A673 (cell line): ENCODE measurements around the gene EWSR1. TPM values are rescaled to one million over a fixed set of nuclear protein-coding genes. Genes with fewer than 3 reads are reported as not detected.

Source experiments
- BruUV-seq: library from RNA; stranded (reverse); fragments of 400-500 nt; replicated peaks from 2 replicates; lab custom pipeline; 2021; lab: Mats Ljungman, UMichigan
- CTCF ChIA-PET: fragments of 300-600 bp; sonication (Branson Sonifier 250); formaldehyde crosslinking; loops from one replicate; lab custom pipeline; 2022; ENCODE audit warnings: antibody characterized with exemption; lab: Charles Lee
- POLR2A ChIA-PET: fragments of 300-600 bp; sonication (Branson Sonifier 250); formaldehyde crosslinking; loops from one replicate; lab custom pipeline; 2022; ENCODE audit warnings: antibody characterized with exemption; ENCODE audit not compliant: low non-redundant PET; lab: Charles Lee
- DNase-seq: peaks from one replicate; pipeline ENCODE4 v3.0.0-alpha.2; 2015; ENCODE audit warnings: low spot score
- H3K27ac ChIP-seq: fragments of 200-600 bp; sonication (generic); 2 replicates; pipeline ENCODE4 v1.5.1; 2016; ENCODE audit warnings: mixed run types, low read depth, mild to moderate bottlenecking, mixed read lengths, antibody characterized with exemption, low read length; ENCODE audit not compliant: poor library complexity, severe bottlenecking
- H3K27me3 ChIP-seq: fragments of 200-600 bp; sonication (generic); replicated peaks from 2 replicates; pipeline ENCODE4 v1.6.1; 2017; ENCODE audit warnings: mixed run types, low read depth, mild to moderate bottlenecking, mixed read lengths, antibody characterized with exemption, low read length; ENCODE audit not compliant: insufficient read depth, poor library complexity
- H3K36me3 ChIP-seq: fragments of 200-600 bp; sonication (generic); 2 replicates; pipeline ENCODE4 v1.6.1; 2016; ENCODE audit warnings: mixed run types, mild to moderate bottlenecking, mixed read lengths, antibody characterized with exemption, low read length; ENCODE audit not compliant: insufficient read depth, poor library complexity, severe bottlenecking
- H3K4me1 ChIP-seq: fragments of 200-600 bp; sonication (generic); 2 replicates; pipeline ENCODE4 v1.6.1; 2017; ENCODE audit warnings: mixed run types, mild to moderate bottlenecking, mixed read lengths, antibody characterized with exemption, low read length; ENCODE audit not compliant: insufficient read depth, poor library complexity, severe bottlenecking
- H3K4me3 ChIP-seq: fragments of 200-600 bp; sonication (generic); 2 replicates; pipeline ENCODE4 v1.5.1; 2016; ENCODE audit warnings: low read depth, mixed run types, mild to moderate bottlenecking, mixed read lengths, low read length; ENCODE audit not compliant: poor library complexity, severe bottlenecking
- H3K9me3 ChIP-seq: fragments of 200-600 bp; sonication (generic); 2 replicates; pipeline ENCODE4 v1.6.1; 2016; ENCODE audit warnings: mixed run types, low read depth, mild to moderate bottlenecking, mixed read lengths, antibody characterized with exemption, low read length; ENCODE audit not compliant: poor library complexity, severe bottlenecking
- CTCF ChIP-seq: fragments of 300-800, 200-600 bp; sonication (generic); conservative IDR thresholded peaks from 2 replicates; pipeline ENCODE4 v1.5.1; 2017; ENCODE audit warnings: low read depth, mild to moderate bottlenecking, antibody characterized with exemption, low read length, moderate library complexity, mixed read lengths
- EZH2 ChIP-seq: fragments of 200-600 bp; sonication (generic); IDR thresholded peaks from 2 replicates; pipeline ENCODE4 v1.6.1; 2017; ENCODE audit warnings: borderline replicate concordance, low read depth, mild to moderate bottlenecking, mixed read lengths, antibody characterized with exemption, low read length; ENCODE audit not compliant: poor library complexity, severe bottlenecking
- intact Hi-C: fragments of 100-400 bp; cut with micrococcal nuclease; formaldehyde crosslinking; loops from one replicate; pipeline ENCODE4 v1.10.0; 2022; ENCODE audit not compliant: unreplicated experiment
- total RNA-seq: library from RNA; stranded (reverse); gene quantifications from 2 replicates; pipeline ENCODE4 v1.2.3, GENCODE V29; 2021

The EWSR1 gene
- total RNA-seq, 1 experiment from 2014 or later, result 358 TPM

DNA sequence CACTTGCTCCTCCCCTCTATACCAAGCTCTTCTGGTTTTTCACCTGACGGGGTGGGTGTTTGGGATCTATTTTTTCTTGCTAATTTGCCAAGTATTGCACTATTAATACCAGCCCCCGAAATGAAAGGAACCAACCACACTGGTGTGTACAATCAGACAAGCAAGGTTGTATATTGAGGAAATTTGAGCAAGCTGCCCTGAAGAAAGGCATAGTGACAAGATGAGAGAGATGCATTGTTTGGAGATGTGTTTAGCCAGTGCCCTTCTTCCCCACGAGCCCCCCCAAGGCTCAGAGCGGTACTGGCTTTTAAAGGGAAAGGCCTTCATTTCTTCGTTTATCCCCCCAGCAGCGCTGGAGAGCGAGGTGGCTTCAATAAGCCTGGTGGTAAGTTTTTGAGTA is 23.1 kb downstream of the EWSR1 start:
- POLR2A ChIA-PET, result no interaction called here
- DNase-seq, result no peak
- Histone ChIP-seq H3K36me3 (peaks cover 93% of the 10 kb centered on the region), H3K4me1 (no peaks in the 10 kb centered on the region), H3K27ac (no peak overlapping the region), H3K27me3 (no peaks in the 10 kb centered on the region), H3K4me3 (no peak overlapping the region), H3K9me3 (no peaks in the 10 kb centered on the region)
- BruUV-seq, result no TSS peak
- TF ChIP-seq CTCF (no peak), EZH2 (no peak)
- CTCF ChIA-PET, result no interaction called here
- intact Hi-C loops, result no loop called here

DNA sequence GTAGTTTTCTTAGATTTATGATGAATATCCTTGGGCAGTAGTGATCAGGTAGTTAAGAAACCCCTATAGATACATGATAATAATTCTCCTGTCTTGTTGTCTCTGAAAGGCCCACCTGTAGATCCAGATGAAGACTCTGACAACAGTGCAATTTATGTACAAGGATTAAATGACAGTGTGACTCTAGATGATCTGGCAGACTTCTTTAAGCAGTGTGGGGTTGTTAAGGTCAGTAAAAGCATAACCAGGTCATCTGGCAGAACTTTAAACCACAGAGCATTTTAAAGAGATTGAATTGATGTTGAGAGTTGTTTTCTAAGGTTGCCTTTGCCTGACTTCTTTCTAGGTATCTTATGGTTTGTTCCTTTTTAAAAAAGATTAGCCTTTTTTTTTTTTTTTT is 24.3 kb downstream of the EWSR1 start:
- no peak overlapping the region for H3K27ac ChIP-seq
- intact Hi-C loops, result no loop called here
- ChIA-PET CTCF (no interaction called here), POLR2A (no interaction called here)
- H3K4me1 ChIP-seq, result no peaks in the 10 kb centered on the region
- H3K36me3 ChIP-seq, result peaks cover 93% of the 10 kb centered on the region
- TF ChIP-seq CTCF (no peak), EZH2 (no peak)
- no peak for DNase-seq
- H3K27me3 ChIP-seq, result no peaks in the 10 kb centered on the region
- H3K9me3 ChIP-seq, result no peaks in the 10 kb centered on the region
- H3K4me3 ChIP-seq, result no peak overlapping the region
- no TSS peak for BruUV-seq

- Histone ChIP-seq H3K9me3 (no peaks in the 10 kb centered on the region), H3K4me3 (no peak overlapping the region), H3K27ac (no peak overlapping the region), H3K27me3 (no peaks in the 10 kb centered on the region), H3K4me1 (no peaks in the 10 kb centered on the region), H3K36me3 (peaks cover 52% of the 10 kb centered on the region)
- ChIA-PET CTCF (no interaction called here), POLR2A (no interaction called here)
- TF ChIP-seq CTCF (no peak), EZH2 (no peak)
- intact Hi-C loops, result no loop called here
- DNase-seq, result no peak
- no TSS peak for BruUV-seq
Observed at GRCh38 chr22:29298641-29299040, 30.6 kb downstream of the EWSR1 start.
